Hematopoietic multipotent progenitor cell (in vitro differentiated cells): ENCODE results near the gene CCR4. TPM values are rescaled to one million over a fixed set of nuclear protein-coding genes. Genes with fewer than 3 reads are reported as not detected.

Source experiments
- total RNA-seq: library from RNA; depleted of rRNA; stranded (reverse); fragments of >200 nt; gene quantifications from one replicate; pipeline ENCODE4 v1.2.3, GENCODE V29; 2012

CCR4 gene
- total RNA-seq, 1 donor, result 0.27 TPM

Other genes with a start within 250 kb of the CCR4 start
- gene TRIM71, start 133.6 kb upstream of the CCR4 start, total RNA-seq, result 0.81 TPM
- 31.0 TPM for gene GLB1, start 145.5 kb downstream of the CCR4 start, total RNA-seq
- 13.5 TPM for gene TMPPE, start 145.5 kb downstream of the CCR4 start, total RNA-seq
- gene CRTAP, start 162.4 kb downstream of the CCR4 start, total RNA-seq, result 35.3 TPM